ENCODE measurements around the gene STUB1.

DNA sequence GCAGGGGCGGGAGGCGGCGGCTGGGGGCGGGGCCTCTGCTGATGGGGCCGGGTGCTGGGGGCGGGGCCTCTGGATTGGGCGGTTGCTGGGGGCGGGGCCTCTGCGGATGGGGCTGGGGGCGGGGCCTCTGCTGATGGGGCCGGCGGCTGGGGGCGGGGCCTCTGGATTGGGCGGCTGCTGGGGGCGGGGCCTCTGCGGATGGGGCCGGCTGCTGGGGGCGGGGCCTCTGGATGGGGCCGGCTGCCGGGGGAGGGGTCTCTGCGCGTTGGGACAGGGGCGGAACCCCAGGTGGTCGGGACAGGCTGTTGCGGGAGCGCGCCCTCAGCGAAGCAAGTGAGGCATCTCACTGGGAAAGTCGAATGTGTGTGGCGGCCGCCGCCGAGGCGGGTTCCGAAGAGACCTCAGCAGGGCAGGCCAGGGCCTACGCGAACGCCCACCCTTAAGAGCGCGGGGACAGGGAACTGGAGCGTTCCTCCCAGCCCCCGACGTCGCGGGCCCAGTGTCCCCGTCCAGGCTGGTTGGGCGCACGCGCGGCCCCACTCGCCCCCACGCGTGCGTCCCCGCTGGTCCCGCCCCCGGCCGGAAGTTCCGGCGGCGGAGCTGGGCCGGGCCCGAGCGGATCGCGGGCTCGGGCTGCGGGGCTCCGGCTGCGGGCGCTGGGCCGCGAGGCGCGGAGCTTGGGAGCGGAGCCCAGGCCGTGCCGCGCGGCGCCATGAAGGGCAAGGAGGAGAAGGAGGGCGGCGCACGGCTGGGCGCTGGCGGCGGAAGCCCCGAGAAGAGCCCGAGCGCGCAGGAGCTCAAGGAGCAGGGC is at the start of gene STUB1:
- TF ChIP-seq POLR2AphosphoS5 (IDR thresholded peaks at IDR 0.05) (peak; percentile 14 to 83 (median 66)), POLR2A (IDR thresholded peaks at IDR 0.05) (no peak), EP300 (IDR thresholded peaks at IDR 0.05) (no peak)
- TF ChIP-seq, protein P1, sequence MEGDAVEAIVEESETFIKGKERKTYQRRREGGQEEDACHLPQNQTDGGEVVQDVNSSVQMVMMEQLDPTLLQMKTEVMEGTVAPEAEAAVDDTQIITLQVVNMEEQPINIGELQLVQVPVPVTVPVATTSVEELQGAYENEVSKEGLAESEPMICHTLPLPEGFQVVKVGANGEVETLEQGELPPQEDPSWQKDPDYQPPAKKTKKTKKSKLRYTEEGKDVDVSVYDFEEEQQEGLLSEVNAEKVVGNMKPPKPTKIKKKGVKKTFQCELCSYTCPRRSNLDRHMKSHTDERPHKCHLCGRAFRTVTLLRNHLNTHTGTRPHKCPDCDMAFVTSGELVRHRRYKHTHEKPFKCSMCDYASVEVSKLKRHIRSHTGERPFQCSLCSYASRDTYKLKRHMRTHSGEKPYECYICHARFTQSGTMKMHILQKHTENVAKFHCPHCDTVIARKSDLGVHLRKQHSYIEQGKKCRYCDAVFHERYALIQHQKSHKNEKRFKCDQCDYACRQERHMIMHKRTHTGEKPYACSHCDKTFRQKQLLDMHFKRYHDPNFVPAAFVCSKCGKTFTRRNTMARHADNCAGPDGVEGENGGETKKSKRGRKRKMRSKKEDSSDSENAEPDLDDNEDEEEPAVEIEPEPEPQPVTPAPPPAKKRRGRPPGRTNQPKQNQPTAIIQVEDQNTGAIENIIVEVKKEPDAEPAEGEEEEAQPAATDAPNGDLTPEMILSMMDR (IDR thresholded peaks at IDR 0.05): no peak

All from stomach (tissue), 4 donors.